GM20000 (cell line): ENCODE data around the gene ADGRG2.

Experiments
- DNase-seq: peaks from one replicate; pipeline ENCODE4 v3.0.0; 2012; ENCODE audit warnings: low spot score
- CTCF ChIP-seq: IDR thresholded peaks from 2 replicates; pipeline ENCODE4 v1.5.1; 2012; ENCODE audit warnings: mild to moderate bottlenecking, control low read depth; ENCODE audit errors: extremely low read depth, missing control alignments

ADGRG2 gene

GRCh38 chrX:18961686-18962085, 160.6 kb downstream of the ADGRG2 start:
- DNase-seq, result peak; percentile 10
- no peak for TF ChIP-seq CTCF

GRCh38 chrX:18956303-18957032, 165.8 kb downstream of the ADGRG2 start:
- no peak for TF ChIP-seq CTCF
- no peak for DNase-seq

- no peak for TF ChIP-seq CTCF
- no peak for DNase-seq
Observed at GRCh38 chrX:18955676-18956075, 166.6 kb downstream of the ADGRG2 start.

- TF ChIP-seq CTCF, result no peak
- DNase-seq, result no peak
Observed at GRCh38 chrX:18951032-18951431, 171.2 kb downstream of the ADGRG2 start.

DNA sequence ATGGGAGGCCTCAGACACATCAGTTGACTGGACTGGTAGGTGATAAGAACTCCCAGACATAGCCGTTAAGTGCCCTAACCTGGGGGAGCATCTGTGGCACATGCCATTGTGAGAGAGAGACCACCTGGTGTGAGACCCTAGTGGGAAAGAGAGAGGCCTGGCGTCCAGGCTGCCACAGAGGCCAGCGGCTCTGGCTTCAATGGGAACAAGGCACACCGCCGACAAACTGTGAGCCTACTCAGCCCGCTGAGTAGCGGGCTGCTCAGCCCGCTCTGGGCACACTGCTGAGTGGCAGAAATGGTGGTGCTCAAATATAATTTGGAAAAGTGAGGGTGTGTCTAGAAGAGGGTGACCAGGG, 172.3 kb downstream of the ADGRG2 start:
- DNase-seq, result no peak
- TF ChIP-seq CTCF, result no peak

DNA sequence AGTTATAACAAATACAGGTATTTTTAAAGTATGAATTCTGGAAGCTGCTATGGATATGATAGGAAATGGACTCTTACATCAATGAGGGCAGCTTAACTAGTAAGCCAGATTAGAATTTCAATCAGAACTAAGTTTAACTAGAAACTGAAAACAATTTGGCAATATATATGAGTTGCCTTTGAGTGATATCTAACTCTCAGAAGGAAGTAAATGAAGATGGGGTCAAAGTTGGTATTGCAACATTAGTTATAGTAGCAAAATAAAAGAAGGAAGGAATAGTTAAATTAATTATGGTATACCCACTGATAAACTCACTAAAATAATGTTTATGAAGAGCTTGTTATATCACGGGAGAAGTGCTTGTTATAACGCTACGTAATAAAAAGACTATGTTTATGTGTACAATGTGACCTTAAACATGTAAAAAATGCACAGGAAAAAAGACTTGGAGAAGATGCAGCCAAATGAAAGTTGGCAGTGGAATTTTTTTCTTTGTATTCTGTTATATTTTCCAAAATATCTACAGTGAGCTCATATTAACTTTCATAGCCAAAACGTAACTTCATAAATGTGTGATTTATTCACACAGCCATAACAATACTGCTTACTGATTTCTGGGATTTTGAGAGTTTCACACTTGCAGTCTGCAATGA, 172.9 kb downstream of the ADGRG2 start:
- no peak for TF ChIP-seq CTCF
- no peak for DNase-seq

- TF ChIP-seq CTCF, result no peak
Observed at GRCh38 chrX:18946611-18947010, 175.7 kb downstream of the ADGRG2 start.

More at GRCh38 chrX:18946611-18947010, 175.7 kb downstream of the ADGRG2 start:
- DNase-seq, result no peak
